PC-9 (cell line): Measurements from ENCODE around the gene IDH1. TPM values are rescaled to one million over a fixed set of nuclear protein-coding genes. Genes with fewer than 3 reads are reported as not detected.

Experiments used
- BruUV-seq: library from RNA; stranded (reverse); fragments of 400-500 nt; replicated peaks from 2 replicates; lab custom pipeline; 2021; lab: Mats Ljungman, UMichigan
- CTCF ChIA-PET: fragments of 300-600 bp; sonication (Branson Sonifier 250); formaldehyde crosslinking; loops from one replicate; lab custom pipeline; 2022; ENCODE audit warnings: antibody characterized with exemption; lab: Charles Lee
- POLR2A ChIA-PET: fragments of 300-600 bp; sonication (Branson Sonifier 250); formaldehyde crosslinking; loops from one replicate; lab custom pipeline; 2022; ENCODE audit warnings: antibody characterized with exemption; ENCODE audit not compliant: unreplicated experiment; lab: Charles Lee
- DNase-seq, 2 experiments: peaks; one replicate each; pipeline versions ENCODE4 v3.0.0 to v3.0.0-alpha.2; 2015 to 2022; ENCODE audit warnings: mixed read lengths in 1 of 2
- H2AFZ ChIP-seq: fragments of 200-600 bp; sonication (generic); 2 replicates; pipeline ENCODE4 v1.8.1; 2017; ENCODE audit warnings: antibody characterized with exemption
- H3F3A ChIP-seq: fragments of 200-600 bp; sonication (generic); 2 replicates; pipeline ENCODE4 v1.8.1; 2017; ENCODE audit warnings: antibody characterized with exemption, mild to moderate bottlenecking, low read depth; ENCODE audit not compliant: insufficient read depth
- H3K27ac ChIP-seq: fragments of 200-600 bp; sonication (generic); 2 replicates; pipeline ENCODE4 v1.6.1; 2016; ENCODE audit warnings: mixed run types
- H3K27me3 ChIP-seq: fragments of 200-600 bp; sonication (generic); 2 replicates; pipeline ENCODE4 v1.6.1; 2016; ENCODE audit warnings: low read depth, mixed run types; ENCODE audit not compliant: insufficient read depth
- H3K36me3 ChIP-seq: fragments of 200-600 bp; sonication (generic); 2 replicates; pipeline ENCODE4 v1.6.1; 2016; ENCODE audit warnings: low read depth, mixed run types
- H3K4me1 ChIP-seq: fragments of 200-600 bp; sonication (generic); replicated peaks from 2 replicates; pipeline ENCODE4 v1.6.1; 2016; ENCODE audit warnings: mixed run types; ENCODE audit not compliant: insufficient read depth
- H3K4me2 ChIP-seq: fragments of 200-600 bp; sonication (generic); 2 replicates; pipeline ENCODE4 v1.6.1; 2017; ENCODE audit warnings: mixed run types
- H3K4me3 ChIP-seq: fragments of 200-600 bp; sonication (generic); 2 replicates; pipeline ENCODE4 v1.6.1; 2016; ENCODE audit warnings: mixed run types
- H3K79me2 ChIP-seq: fragments of 200-600 bp; sonication (generic); 2 replicates; pipeline ENCODE4 v1.6.1; 2017; ENCODE audit warnings: low read depth, mixed run types
- H3K9me2 ChIP-seq: fragments of 200-600 bp; sonication (generic); 2 replicates; pipeline ENCODE4 v1.8.1; 2017; ENCODE audit warnings: mild to moderate bottlenecking; ENCODE audit not compliant: insufficient read depth
- H3K9me3 ChIP-seq: fragments of 200-600 bp; sonication (generic); 2 replicates; pipeline ENCODE4 v1.8.1; 2016; ENCODE audit warnings: low read depth; ENCODE audit not compliant: insufficient read depth
- H4K20me1 ChIP-seq: fragments of 200-600 bp; sonication (generic); 2 replicates; pipeline ENCODE4 v1.8.1; 2017; ENCODE audit not compliant: insufficient read depth
- CTCF ChIP-seq: fragments of 200-600 bp; sonication (generic); conservative IDR thresholded peaks from 2 replicates; pipeline ENCODE4 v1.6.1; 2017; ENCODE audit warnings: mixed run types, antibody characterized with exemption, mild to moderate bottlenecking, moderate library complexity
- EZH2 ChIP-seq: fragments of 200-600 bp; sonication (generic); IDR thresholded peaks from 2 replicates; pipeline ENCODE4 v1.8.0; 2017; ENCODE audit warnings: antibody characterized with exemption, low read depth
- intact Hi-C: fragments of 100-400 bp; cut with micrococcal nuclease; formaldehyde crosslinking; loops from one replicate; pipeline ENCODE4 v1.10.0; 2022; ENCODE audit not compliant: unreplicated experiment
- total RNA-seq: library from RNA; stranded (reverse); gene quantifications from 2 replicates; pipeline ENCODE4 v1.2.3, GENCODE V29; 2021

The IDH1 gene
- total RNA-seq, 1 experiment from 2014 or later: 227 TPM

DNA sequence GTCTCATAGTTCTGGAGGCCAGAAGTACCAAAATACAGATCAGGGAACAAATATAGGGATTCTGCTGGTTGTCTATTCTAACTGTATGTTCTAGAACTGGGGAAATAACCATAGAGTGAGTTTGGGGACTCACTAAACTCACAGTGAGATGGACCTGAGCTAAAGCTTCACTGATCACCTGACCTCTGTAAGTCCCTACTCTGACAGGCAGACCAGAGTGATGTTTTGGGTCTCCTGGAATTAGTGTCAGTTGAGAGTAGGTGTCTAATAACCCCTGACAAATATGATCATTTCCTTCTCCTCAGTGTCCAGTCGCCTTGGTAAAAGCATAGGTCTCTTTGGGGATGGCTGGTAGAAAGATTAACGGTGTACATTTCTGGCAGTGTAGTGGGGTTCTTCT, 25.4 kb upstream of the IDH1 start:
- H3K27ac ChIP-seq: no peak overlapping the region
- no peaks in the 10 kb centered on the region for H3F3A ChIP-seq
- DNase-seq: no peak
- H3K4me1 ChIP-seq: no peaks in the 10 kb centered on the region
- ChIA-PET POLR2A (no interaction called here), CTCF (no interaction called here)
- no peaks in the 10 kb centered on the region for H4K20me1 ChIP-seq
- no peak overlapping the region for H3K4me2 ChIP-seq
- intact Hi-C loops: no loop called here
- no peaks in the 10 kb centered on the region for H3K36me3 ChIP-seq
- no peaks in the 10 kb centered on the region for H3K9me3 ChIP-seq
- no peaks in the 10 kb centered on the region for H3K27me3 ChIP-seq
- no peak overlapping the region for H3K4me3 ChIP-seq
- no TSS peak for BruUV-seq
- H2AFZ ChIP-seq: no peak overlapping the region
- no peaks in the 10 kb centered on the region for H3K9me2 ChIP-seq
- TF ChIP-seq CTCF (no peak), EZH2 (no peak)
- H3K79me2 ChIP-seq: no peaks in the 10 kb centered on the region

GRCh38 chr2:208279236-208279635, 24.4 kb upstream of the IDH1 start:
- Histone ChIP-seq H3K4me3 (no peak overlapping the region), H3K9me2 (no peaks in the 10 kb centered on the region), H3K27me3 (no peaks in the 10 kb centered on the region), H3K9me3 (no peaks in the 10 kb centered on the region), H4K20me1 (no peaks in the 10 kb centered on the region), H3K36me3 (no peaks in the 10 kb centered on the region), H3K4me2 (no peak overlapping the region), H3K27ac (no peak overlapping the region), H2AFZ (no peak overlapping the region), H3K4me1 (no peaks in the 10 kb centered on the region), H3F3A (no peaks in the 10 kb centered on the region), H3K79me2 (no peaks in the 10 kb centered on the region)
- TF ChIP-seq EZH2: no peak
- ChIA-PET POLR2A (no interaction called here), CTCF (no interaction called here)
- intact Hi-C loops: no loop called here
- no TSS peak for BruUV-seq
- no peak for DNase-seq

DNA sequence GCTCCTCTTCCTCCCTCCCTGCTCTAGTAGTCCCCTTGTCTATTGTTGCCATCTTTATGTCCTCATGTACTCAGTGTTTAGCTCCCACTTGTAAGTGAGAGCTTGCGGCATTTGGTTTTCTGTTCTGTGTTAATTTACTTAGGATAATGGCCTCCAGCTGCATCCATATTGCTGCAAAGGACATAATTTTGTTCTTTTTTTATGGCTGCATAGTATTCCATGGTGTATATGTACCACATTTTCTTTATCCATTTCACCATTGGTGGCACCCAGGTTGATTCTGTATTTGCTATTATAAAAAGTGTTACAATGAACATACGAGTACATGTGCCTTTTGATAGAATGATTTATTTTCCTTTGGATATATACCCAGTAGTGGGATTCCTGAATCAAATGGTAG, 23.7 kb upstream of the IDH1 start:
- no peaks in the 10 kb centered on the region for H4K20me1 ChIP-seq
- no peaks in the 10 kb centered on the region for H3F3A ChIP-seq
- no peak for TF ChIP-seq CTCF
- TF ChIP-seq EZH2: no peak
- no peak for DNase-seq
- H3K4me2 ChIP-seq: no peak overlapping the region
- no peaks in the 10 kb centered on the region for H3K9me3 ChIP-seq
- H3K27ac ChIP-seq: no peak overlapping the region
- no TSS peak for BruUV-seq
- H3K36me3 ChIP-seq: no peaks in the 10 kb centered on the region
- CTCF ChIA-PET: no interaction called here
- no peaks in the 10 kb centered on the region for H3K4me1 ChIP-seq
- intact Hi-C loops: no loop called here
- POLR2A ChIA-PET: no interaction called here
- H3K9me2 ChIP-seq: no peaks in the 10 kb centered on the region
- H3K79me2 ChIP-seq: no peaks in the 10 kb centered on the region
- H2AFZ ChIP-seq: no peak overlapping the region
- H3K27me3 ChIP-seq: no peaks in the 10 kb centered on the region
- no peak overlapping the region for H3K4me3 ChIP-seq

DNA sequence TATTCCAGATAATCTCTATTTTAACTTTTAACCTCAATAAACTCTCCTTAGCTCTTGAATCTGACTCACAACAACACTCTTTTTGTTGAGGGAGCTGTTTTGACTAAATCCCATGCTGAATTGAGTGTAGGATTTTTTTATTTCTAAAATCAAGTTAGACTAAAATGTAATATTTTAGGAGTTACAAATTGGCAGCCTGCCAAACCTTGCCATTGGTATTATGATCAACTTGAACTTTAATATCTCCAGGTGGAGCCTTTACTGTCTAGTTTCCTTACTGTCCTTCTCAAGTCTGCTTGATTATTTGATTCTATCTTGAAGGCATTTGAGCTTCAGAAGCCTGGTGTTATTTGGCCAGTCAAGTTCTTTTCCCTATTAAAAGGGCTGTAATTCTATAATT, 19.9 kb upstream of the IDH1 start:
- Histone ChIP-seq H4K20me1 (no peaks in the 10 kb centered on the region), H3K4me3 (no peak overlapping the region), H3K79me2 (no peaks in the 10 kb centered on the region), H3K27ac (no peak overlapping the region), H3K9me2 (no peaks in the 10 kb centered on the region), H3K36me3 (no peaks in the 10 kb centered on the region), H3K4me2 (no peak overlapping the region), H3K27me3 (no peaks in the 10 kb centered on the region), H2AFZ (no peak overlapping the region), H3K4me1 (no peaks in the 10 kb centered on the region), H3K9me3 (no peaks in the 10 kb centered on the region), H3F3A (no peaks in the 10 kb centered on the region)
- intact Hi-C loops: no loop called here
- TF ChIP-seq EZH2 (no peak), CTCF (no peak)
- POLR2A ChIA-PET: no interaction called here
- CTCF ChIA-PET: interaction anchor here (0.7 kb wide), 1 partner anchor 70 kb away, joined by 4 read pairs; no protein-coding TSS in a partner anchor
- DNase-seq: no peak
- BruUV-seq: no TSS peak
